Fibroblast of skin of abdomen (primary cell): ENCODE data around the gene DBT.
"Not testable (repeated sequence)": the region's sequence is repeated elsewhere in the genome, so short reads cannot be mapped to it uniquely, and the experiment has no call there.

ENCODE experiments used
- DNase-seq: peaks from one replicate; pipeline ENCODE4 v3.0.0-alpha.2; 2013

Gene DBT

DNA sequence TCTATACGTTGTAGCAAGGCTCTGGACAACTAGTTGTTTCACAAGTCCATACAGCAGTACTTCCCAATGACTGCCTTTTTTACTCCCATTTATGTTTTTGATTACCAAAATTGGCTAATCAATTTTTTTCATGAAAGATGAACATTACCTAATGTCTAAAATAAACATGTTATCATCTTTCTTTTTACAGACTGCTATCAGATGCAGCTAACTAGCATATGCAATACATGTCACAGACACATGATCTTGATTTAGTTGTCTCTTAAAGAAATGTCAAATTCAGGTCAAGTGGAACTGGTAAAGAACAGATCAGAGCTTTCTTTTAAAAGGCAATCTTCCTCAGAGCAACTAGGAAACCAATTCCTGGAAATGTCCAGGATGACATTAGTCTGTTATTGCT lies 630 bp upstream of the DBT start:
- DNase-seq: no peak

DNA sequence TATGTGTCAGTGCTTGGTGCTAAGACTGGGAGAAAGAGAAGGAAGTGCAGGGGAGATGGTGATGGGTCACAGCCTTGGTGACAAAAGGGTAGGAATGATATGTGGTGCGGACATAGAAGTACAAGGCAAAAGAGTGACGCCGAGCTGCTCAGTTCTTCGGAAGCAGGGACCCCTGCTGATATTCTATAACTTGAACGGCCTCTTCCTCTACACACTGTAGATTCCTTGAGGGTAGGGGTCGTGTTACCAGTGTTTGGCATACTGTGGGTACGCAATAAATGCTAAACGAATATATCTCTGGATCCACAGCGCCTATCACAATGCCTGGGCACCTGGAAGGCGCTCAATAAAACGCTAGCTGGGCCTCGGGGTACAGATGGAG lies 488 bp downstream of the DBT start:
- DNase-seq: no peak

- no peak for DNase-seq
Measured at GRCh38 chr1:100246738-100247137, 2.9 kb downstream of the DBT start.

DNA sequence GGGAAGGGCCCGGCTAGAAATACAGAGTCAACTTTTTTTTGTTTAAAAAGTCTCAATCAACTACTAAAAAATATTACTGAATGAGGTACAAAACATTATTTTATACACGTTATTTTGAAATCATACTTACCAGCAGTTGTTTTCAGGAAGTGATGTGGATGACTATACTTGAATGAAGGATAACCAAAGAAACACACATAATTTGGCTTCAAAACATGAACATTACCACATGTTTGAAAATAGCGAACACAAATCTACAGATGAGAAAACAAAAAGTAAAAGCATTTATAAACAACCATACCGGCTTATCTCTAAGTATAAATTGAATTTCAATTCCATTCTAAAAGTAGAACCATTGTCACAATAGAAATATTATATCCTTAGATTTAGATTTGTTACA lies 9.0 kb downstream of the DBT start:
- DNase-seq: no peak

DNA sequence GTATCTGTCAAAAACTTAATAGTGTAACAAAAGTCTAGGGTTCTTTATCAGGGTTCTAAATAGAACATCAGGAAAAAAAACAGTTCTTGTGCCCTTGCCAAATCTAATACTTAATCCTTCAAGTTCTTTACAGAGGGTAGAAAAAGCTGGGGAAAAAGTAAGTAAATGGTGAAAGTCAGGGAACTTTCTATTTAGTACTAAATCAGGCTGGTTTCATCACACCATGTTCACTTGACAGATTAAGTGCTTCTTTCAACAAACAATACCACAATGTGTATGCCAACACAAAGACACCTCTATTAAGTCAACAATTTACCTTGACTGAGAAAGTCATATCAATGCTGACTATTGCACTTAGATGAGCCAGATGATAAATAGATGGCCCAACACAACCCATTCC lies 9.7 kb downstream of the DBT start:
- DNase-seq: no peak

DNA sequence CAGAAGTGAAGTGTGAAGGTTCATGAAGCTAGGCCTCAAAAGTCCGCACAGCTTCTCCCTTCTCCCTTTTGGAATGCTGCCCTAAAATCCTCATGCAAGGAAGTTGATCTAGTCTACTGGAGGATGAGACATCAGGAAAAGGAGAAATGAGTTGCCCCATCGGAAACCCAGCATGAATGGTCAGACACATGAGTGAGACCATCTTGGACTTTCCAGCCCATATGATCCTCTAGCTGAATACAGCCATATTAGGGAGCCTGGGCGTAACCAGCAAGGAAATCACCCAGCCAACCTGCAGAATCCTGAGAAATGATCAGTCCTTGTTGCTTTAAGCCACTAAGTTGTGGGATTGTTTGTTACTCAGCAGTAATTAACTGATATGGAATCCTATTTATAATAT lies 12.5 kb downstream of the DBT start:
- no peak for DNase-seq

DNA sequence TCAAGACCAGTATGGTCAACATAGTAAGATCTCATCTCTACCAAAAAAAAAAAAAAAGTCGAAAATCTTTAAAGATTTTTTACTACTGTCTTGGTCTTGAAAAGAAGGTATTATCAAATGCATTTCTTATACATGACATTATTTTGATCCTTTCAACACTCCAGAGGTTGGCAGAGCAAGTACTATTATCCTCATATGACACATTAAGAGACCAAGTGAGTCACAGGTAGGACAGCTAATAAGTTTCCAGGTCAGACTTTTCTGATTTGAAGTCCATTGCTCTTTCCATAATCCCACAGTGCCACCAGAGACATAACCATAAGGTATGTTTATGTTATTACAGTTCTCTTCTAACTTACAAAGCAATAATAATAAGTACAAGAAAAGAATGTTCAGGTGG lies 15.2 kb downstream of the DBT start:
- no peak for DNase-seq

GRCh38 chr1:100233566-100233965 lies 16.1 kb downstream of the DBT start:
- DNase-seq: not testable (repeated sequence)

GRCh38 chr1:100232156-100232555 lies 17.5 kb downstream of the DBT start:
- DNase-seq: no peak

DNA sequence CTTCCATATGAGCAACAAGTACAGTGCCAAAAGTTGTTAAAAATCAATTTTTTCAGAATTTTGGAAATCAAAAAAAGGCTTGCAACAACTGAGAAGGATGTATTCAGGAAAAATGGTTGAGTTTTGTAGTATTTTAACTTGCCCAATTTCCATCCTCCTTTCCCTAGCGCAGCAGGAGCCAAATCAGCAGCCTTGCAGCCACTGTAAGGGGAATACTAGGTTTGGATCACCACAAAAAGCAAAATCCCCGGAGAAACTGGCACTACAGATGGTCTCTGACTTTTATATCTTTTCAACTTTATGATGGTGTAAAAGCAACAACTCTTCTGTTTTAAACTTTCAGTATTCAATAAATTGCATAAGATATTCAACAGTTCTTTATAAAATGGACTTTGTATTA lies 17.9 kb downstream of the DBT start:
- DNase-seq: no peak

GRCh38 chr1:100230765-100231164 lies 18.9 kb downstream of the DBT start:
- no peak for DNase-seq

DNA sequence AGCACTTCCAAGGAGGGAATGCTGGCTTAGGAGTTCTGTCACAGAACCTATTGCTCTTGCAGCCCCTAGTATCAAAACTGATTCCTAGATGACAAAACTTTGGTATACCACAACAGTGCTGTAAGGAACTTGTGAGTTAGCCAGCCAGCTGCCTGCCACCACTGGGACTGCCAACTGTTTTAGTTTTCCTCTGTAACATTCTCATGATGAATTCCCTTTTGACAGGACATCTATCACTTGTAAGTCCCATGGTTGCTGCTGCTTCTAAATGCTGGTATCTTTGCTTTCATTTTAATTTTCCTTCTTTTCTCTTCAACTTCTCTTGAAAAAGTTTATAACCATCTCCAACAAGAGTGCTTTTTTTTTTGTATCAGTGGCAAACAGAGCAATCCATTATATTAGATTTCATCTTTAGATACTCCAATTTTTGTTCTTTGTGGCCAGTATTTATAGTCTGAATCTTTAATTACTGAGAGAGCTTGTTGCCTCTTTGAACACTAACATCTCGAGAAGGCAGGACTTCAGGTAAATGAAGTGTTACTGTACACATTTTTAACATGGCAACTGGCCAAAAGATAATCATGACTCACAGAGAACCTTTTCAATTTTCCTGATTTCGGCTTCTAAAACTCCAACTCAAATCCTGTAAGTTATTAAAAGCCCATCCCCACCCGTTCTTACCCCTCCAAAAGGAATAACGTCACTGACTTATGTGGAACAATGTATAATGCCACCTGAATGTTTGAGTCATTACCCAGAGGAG lies 19.8 kb downstream of the DBT start:
- no peak for DNase-seq

GRCh38 chr1:100222428-100222827 lies 27.2 kb downstream of the DBT start:
- DNase-seq: no peak

GRCh38 chr1:100219883-100220282 lies 29.8 kb downstream of the DBT start:
- DNase-seq: no peak

DNA sequence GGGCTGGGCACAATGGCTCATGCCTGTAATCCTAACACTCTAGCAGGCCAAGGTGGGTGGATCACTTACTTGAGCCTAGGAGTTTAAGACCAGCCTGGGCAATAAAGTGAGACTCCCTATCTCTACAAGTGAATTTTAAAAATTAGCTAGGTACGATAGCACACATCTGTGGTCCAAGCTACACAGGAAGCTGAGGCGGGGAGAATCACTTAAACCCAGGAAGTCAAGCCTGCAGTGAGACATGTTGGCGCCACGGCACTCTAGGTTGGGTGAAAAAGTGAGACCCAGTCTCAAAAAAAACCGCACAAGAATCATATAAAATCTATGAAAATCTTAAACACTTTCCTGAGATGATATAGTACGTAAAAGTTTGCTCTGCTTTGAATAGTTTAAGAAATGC lies 30.2 kb downstream of the DBT start:
- DNase-seq: no peak

DNA sequence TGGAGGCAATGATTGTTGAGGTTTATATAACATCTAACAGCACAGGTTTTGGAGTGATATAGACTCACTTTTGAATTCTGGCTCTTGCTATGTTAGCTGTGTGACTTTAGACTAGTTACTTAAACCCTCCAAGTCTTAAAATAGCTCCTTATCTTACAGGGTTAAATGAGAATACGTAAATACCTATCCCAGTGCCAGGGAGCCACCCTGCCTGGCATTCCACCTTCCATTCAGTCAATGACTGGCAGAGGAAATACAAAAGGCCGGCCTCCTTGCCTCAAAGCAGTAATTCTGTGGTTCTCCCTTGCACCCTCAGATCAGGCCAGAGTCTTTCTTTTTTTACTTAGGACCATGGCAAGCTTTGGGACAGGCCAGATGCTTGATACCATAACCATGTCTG lies 31.8 kb downstream of the DBT start:
- DNase-seq: no peak

GRCh38 chr1:100215101-100215500 lies 34.5 kb downstream of the DBT start:
- no peak for DNase-seq

- DNase-seq: no peak
Measured at GRCh38 chr1:100213141-100213540, 36.5 kb downstream of the DBT start.

DNA sequence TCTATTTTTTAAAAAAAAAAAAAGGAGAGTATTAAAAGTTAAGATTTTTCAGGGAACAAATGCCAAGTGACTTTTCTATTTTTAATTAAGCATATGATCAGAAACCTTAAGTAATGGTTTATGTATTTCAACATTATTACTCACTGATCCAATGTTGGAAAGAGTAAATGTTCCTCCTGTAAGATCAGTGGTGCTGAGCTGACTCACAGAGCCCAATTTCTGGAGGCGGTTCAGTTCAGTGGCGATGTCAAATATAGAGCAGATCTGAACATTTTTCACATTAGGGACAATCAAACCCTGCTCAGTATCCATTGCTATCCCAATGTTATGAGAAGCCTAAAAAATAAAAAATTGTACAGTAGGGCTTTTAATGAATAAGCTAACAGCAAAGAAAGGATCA lies 43.3 kb downstream of the DBT start:
- DNase-seq: no peak

GRCh38 chr1:100205593-100205992 lies 44.0 kb downstream of the DBT start:
- not testable (repeated sequence) for DNase-seq

GRCh38 chr1:100205103-100205502 lies 44.5 kb downstream of the DBT start:
- DNase-seq: not testable (repeated sequence)

- DNase-seq: not testable (repeated sequence)
Measured at GRCh38 chr1:100202703-100203102, 46.9 kb downstream of the DBT start.

- not testable (repeated sequence) for DNase-seq
Measured at GRCh38 chr1:100200060-100200459, 49.6 kb downstream of the DBT start.

GRCh38 chr1:100198596-100198995 lies 51.0 kb downstream of the DBT start:
- DNase-seq: no peak

GRCh38 chr1:100188617-100189016 lies 61.0 kb downstream of the DBT start:
- DNase-seq: peak; percentile 75
